ENCODE data around the gene MAML2.

The MAML2 gene

GRCh38 chr11:96103721-96104120, 239.3 kb downstream of the MAML2 start:
- no peak for TF ChIP-seq CTCF (IDR thresholded peaks at IDR 0.05; ENCODE audit: low read depth, low read length)
- no peak overlapping the region for H3K4me3 ChIP-seq (ENCODE audit: low read depth, low read length)

GRCh38 chr11:96103102-96103501, 239.9 kb downstream of the MAML2 start:
- TF ChIP-seq CTCF (IDR thresholded peaks at IDR 0.05; ENCODE audit: low read depth, low read length), result no peak
- no peak overlapping the region for H3K4me3 ChIP-seq (ENCODE audit: low read depth, low read length)

- no peak for TF ChIP-seq CTCF (IDR thresholded peaks at IDR 0.05; ENCODE audit: low read depth, low read length)
- no peak overlapping the region for H3K4me3 ChIP-seq (ENCODE audit: low read depth, low read length)
These were observed 240.3 kb downstream of the MAML2 start for GRCh38 chr11:96102664-96103078.

- H3K4me3 ChIP-seq (ENCODE audit: low read depth, low read length), result no peak overlapping the region
- TF ChIP-seq CTCF (IDR thresholded peaks at IDR 0.05; ENCODE audit: low read depth, low read length), result no peak
These were observed 241.8 kb downstream of the MAML2 start for GRCh38 chr11:96101146-96101545.

- H3K4me3 ChIP-seq (ENCODE audit: low read depth, low read length), result peak overlapping the region; percentile 25; the same call in 1 of the 2 replicates
- no peak for TF ChIP-seq CTCF (IDR thresholded peaks at IDR 0.05; ENCODE audit: low read depth, low read length)
These were observed 244.3 kb downstream of the MAML2 start for GRCh38 chr11:96098511-96099241.

- TF ChIP-seq CTCF (IDR thresholded peaks at IDR 0.05; ENCODE audit: low read depth, low read length), result no peak
- H3K4me3 ChIP-seq (ENCODE audit: low read depth, low read length), result no peak overlapping the region
These were observed 245.1 kb downstream of the MAML2 start for GRCh38 chr11:96097844-96098421.

GRCh38 chr11:96096360-96096759, 246.6 kb downstream of the MAML2 start:
- H3K4me3 ChIP-seq (ENCODE audit: low read depth, low read length), result no peak overlapping the region
- no peak for TF ChIP-seq CTCF (IDR thresholded peaks at IDR 0.05; ENCODE audit: low read depth, low read length)

All from WI38 (cell line).